CD4-positive, alpha-beta T cell treated with Interleukin-4 for 4 hours (primary cell): ENCODE data around the gene TPSB2.
A peak's percentile ranks its signal among the peaks of the same experiment; 100 is the strongest.

ENCODE experiments used
- DNase-seq: peaks from one replicate; pipeline ENCODE4 v3.0.0-alpha.2; 2020

The TPSB2 gene

GRCh38 chr16:1218930-1219611, 10.9 kb downstream of the TPSB2 start:
- DNase-seq, result no peak

DNA sequence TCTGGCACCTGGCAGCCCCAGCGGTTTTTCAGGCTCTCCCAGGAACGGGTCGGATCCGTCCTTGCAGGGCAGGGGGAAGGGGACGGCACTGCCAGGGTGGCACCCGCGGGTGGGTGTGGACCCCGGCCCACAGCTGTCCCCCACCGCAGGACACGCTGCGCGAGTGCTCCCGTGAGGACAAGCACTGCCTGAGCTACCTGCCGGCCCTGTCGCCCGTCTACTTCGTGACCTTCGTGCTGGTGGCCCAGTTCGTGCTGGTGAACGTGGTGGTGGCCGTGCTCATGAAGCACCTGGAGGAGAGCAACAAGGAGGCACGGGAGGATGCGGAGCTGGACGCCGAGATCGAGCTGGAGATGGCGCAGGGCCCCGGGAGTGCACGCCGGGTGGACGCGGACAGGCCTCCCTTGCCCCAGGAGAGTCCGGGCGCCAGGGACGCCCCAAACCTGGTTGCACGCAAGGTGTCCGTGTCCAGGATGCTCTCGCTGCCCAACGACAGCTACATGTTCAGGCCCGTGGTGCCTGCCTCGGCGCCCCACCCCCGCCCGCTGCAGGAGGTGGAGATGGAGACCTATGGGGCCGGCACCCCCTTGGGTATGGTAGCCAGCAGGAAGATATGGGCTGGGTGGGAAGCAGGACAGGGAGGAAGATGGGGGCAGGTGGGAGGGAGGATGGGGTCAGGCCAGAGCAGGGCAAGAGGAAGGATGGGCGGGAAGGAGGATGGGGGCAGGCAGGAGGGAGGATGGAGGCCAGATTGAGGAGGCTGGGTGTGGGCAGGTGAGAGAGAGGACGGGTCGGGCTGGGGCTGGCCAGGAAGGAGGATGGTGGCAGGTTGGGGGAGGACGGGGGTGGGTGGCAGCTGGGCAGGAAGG, 11.7 kb downstream of the TPSB2 start:
- DNase-seq, result no peak

GRCh38 chr16:1217526-1217925, 12.5 kb downstream of the TPSB2 start:
- DNase-seq, result no peak

- DNase-seq, result no peak
Observed at GRCh38 chr16:1216681-1217400, 13.1 kb downstream of the TPSB2 start.

DNA sequence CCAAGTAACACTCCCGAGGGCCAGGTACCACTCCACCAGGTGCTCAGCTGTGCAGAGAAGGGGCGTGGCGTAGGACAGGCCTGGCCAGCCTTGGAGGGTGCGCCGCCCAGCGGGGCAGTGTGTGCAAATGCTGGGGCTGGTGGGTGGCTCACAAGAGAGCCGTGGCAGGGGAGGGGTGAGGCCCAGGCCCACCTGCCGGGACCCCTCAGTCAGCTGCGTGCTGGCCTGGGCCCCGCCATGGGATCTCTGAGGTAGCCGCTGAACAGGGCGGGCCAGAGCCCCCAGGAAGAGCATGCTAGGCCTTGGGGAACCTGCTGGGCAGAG, 13.7 kb downstream of the TPSB2 start:
- DNase-seq, result no peak

- no peak for DNase-seq
Observed at GRCh38 chr16:1215574-1216295, 14.2 kb downstream of the TPSB2 start.

- DNase-seq, result no peak
Observed at GRCh38 chr16:1214719-1215118, 15.3 kb downstream of the TPSB2 start.

DNA sequence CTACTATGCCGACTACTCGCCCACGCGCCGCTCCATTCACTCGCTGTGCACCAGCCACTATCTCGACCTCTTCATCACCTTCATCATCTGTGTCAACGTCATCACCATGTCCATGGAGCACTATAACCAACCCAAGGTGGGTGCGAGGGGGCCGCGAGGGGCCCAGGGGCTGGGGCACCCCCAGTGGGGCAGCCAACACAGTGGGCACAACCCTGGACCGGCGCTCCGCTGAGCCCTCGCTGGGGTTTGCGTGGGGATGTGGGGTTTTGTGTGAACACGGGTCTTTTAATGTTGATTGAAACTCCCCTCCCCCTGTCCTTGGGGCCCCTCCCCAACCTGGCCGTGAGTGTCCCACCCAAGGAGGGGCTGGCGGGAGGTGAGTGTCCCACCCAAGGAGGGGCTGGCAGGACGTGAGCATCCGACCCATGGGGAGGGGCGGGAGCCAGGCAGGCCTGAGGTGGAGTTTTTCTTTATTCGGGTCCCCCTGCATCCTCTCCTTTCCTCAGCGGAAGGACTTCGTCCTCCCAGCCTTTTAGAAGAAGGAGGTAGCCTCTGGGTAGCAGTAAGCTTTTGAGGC, 16.1 kb downstream of the TPSB2 start:
- no peak for DNase-seq

- no peak for DNase-seq
Observed at GRCh38 chr16:1213231-1213630, 16.8 kb downstream of the TPSB2 start.

GRCh38 chr16:1212616-1213194, 17.3 kb downstream of the TPSB2 start:
- DNase-seq, result no peak

GRCh38 chr16:1211451-1212268, 18.3 kb downstream of the TPSB2 start:
- DNase-seq, result no peak

DNA sequence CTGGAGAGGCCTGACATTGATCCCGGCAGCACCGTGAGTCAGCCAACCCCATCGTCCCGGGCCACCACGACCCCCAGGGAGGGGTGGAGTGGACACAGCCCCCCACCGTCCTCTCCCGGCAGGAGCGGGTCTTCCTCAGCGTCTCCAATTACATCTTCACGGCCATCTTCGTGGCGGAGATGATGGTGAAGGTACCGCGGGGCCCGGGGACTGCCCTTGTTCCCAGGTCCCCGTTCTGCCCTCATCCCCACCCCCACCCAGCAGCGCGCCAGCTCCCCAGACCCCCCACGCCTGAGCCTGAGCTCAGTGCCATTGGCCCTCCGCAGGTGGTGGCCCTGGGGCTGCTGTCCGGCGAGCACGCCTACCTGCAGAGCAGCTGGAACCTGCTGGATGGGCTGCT, 19.5 kb downstream of the TPSB2 start:
- DNase-seq, result no peak

- DNase-seq, result no peak
Observed at GRCh38 chr16:1209081-1209480, 20.9 kb downstream of the TPSB2 start.

DNA sequence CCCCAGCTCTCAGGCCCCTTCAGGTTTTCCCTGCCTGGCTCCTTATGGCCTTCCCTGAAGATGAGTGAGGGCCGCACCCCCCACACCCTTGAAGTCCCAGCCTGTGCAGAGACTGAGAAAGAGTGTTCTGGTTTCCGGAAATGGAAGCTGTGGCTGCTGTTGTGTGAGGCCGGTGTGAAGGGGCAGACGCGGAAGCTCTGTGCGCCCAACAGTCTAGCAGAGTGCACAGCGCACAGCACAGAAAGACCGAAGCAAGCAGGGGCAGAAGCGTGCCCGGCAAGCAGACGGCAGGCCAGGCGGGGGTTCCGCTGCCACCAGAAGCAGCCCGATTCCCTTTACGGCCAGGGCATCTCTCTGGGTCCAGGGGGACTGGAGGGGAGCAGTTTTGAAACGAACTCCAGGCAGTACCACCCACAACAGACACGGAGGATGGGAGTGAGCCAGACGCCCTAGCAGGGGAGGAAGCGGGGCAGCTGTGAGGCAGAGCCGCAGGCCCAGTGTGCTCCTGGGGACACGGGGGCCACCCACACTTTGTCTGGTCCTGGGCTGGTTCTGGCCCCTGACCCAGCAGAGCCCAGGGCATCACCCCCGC, 21.6 kb downstream of the TPSB2 start:
- DNase-seq, result peak; percentile 2

GRCh38 chr16:1206786-1207185, 23.2 kb downstream of the TPSB2 start:
- no peak for DNase-seq

- DNase-seq, result no peak
Observed at GRCh38 chr16:1206326-1206725, 23.7 kb downstream of the TPSB2 start.

- no peak for DNase-seq
Observed at GRCh38 chr16:1204933-1205332, 25.1 kb downstream of the TPSB2 start.

- DNase-seq, result no peak
Observed at GRCh38 chr16:1202274-1202673, 27.7 kb downstream of the TPSB2 start.

- no peak for DNase-seq
Observed at GRCh38 chr16:1201444-1201843, 28.5 kb downstream of the TPSB2 start.

DNA sequence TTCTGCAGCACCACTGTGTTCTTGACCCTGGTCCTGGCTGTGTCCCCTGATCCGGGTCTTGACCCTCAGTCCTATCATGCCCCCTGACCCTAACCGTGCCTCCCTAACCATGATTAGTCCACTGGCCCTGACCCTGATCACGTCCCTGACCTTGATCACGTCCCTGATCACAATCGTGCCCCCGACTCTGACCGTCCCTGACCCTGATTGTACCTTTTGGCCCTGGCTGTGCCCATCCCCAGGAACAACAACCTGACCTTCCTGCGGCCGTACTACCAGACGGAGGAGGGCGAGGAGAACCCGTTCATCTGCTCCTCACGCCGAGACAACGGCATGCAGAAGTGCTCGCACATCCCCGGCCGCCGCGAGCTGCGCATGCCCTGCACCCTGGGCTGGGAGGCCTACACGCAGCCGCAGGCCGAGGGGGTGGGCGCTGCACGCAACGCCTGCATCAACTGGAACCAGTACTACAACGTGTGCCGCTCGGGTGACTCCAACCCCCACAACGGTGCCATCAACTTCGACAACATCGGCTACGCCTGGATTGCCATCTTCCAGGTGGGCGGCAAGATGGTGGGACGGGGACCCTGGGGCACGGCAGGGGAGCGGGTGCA, 29.9 kb downstream of the TPSB2 start:
- no peak for DNase-seq
